H9 (cell line): ENCODE data around the gene MBIP. TPM values are rescaled to one million over a fixed set of nuclear protein-coding genes. Genes with fewer than 3 reads are reported as not detected.

Experiments used
- DNase-seq: peaks from one replicate; pipeline ENCODE4 v3.0.0-alpha.2; 2017
- H2AFZ ChIP-seq: one replicate; pipeline ENCODE4 v1.6.1; 2013; ENCODE audit warnings: mild to moderate bottlenecking, low read length, control low read depth, moderate library complexity
- H2AK5ac ChIP-seq: 2 replicates; pipeline ENCODE4 v1.6.1; 2013; ENCODE audit warnings: low read length, control low read depth, mixed read lengths; ENCODE audit not compliant: insufficient read length
- H2BK120ac ChIP-seq: one replicate; pipeline ENCODE4 v1.6.1; 2013; ENCODE audit warnings: low read depth, mild to moderate bottlenecking, low read length, control low read depth, inconsistent platforms; ENCODE audit not compliant: poor library complexity, severe bottlenecking
- H2BK12ac ChIP-seq: 2 replicates; pipeline ENCODE4 v1.6.1; 2013; ENCODE audit warnings: low read length, control low read depth, mixed read lengths, low read depth; ENCODE audit not compliant: insufficient read length
- H2BK15ac ChIP-seq: 2 replicates; pipeline ENCODE4 v1.6.1; 2013; ENCODE audit warnings: low read depth, low read length, control low read depth
- H2BK20ac ChIP-seq: one replicate; pipeline ENCODE4 v1.6.1; 2013; ENCODE audit warnings: low read depth, mild to moderate bottlenecking, low read length, control low read depth, inconsistent platforms; ENCODE audit not compliant: poor library complexity, severe bottlenecking
- H2BK5ac ChIP-seq: 2 replicates; pipeline ENCODE4 v1.6.1; 2013; ENCODE audit warnings: low read length, control low read depth, mixed read lengths; ENCODE audit not compliant: insufficient read length
- H3K14ac ChIP-seq: 2 replicates; pipeline ENCODE4 v1.6.1; 2013; ENCODE audit warnings: low read length, control low read depth; ENCODE audit not compliant: insufficient read depth
- H3K18ac ChIP-seq: 2 replicates; pipeline ENCODE4 v1.6.1; 2013; ENCODE audit warnings: low read depth, mild to moderate bottlenecking, mixed read lengths, low read length, control low read depth; ENCODE audit not compliant: insufficient read length
- H3K23ac ChIP-seq: 2 replicates; pipeline ENCODE4 v1.6.1; 2013; ENCODE audit warnings: low read length, control low read depth, mixed read lengths, low read depth; ENCODE audit not compliant: insufficient read length
- H3K23me2 ChIP-seq: 2 replicates; pipeline ENCODE4 v1.6.1; 2013; ENCODE audit warnings: low read depth, mild to moderate bottlenecking, mixed read lengths, low read length, control low read depth; ENCODE audit not compliant: insufficient read length, poor library complexity, severe bottlenecking
- H3K27ac ChIP-seq: 2 replicates; pipeline ENCODE4 v1.5.1; 2013; ENCODE audit warnings: low read length, control low read depth, mixed read lengths, low read depth; ENCODE audit not compliant: insufficient read length
- H3K27me3 ChIP-seq: 2 replicates; pipeline ENCODE4 v1.6.1; 2013; ENCODE audit warnings: low read length, control low read depth, inconsistent platforms; ENCODE audit not compliant: insufficient read depth
- H3K4ac ChIP-seq: 2 replicates; pipeline ENCODE4 v1.6.1; 2013; ENCODE audit warnings: low read depth, mild to moderate bottlenecking, control low read depth, inconsistent platforms, low read length, moderate library complexity
- H3K4me1 ChIP-seq: 2 replicates; pipeline ENCODE4 v1.6.1; 2013; ENCODE audit warnings: low read length, control low read depth, inconsistent platforms; ENCODE audit not compliant: insufficient read depth
- H3K4me2 ChIP-seq: 2 replicates; pipeline ENCODE4 v1.6.1; 2013; ENCODE audit warnings: low read length, control low read depth, mixed read lengths; ENCODE audit not compliant: insufficient read length, insufficient read depth
- H3K56ac ChIP-seq: 2 replicates; pipeline ENCODE4 v1.6.1; 2013; ENCODE audit warnings: low read depth, mild to moderate bottlenecking, mixed read lengths, low read length, control low read depth; ENCODE audit not compliant: insufficient read length
- H3K79me1 ChIP-seq: 2 replicates; pipeline ENCODE4 v1.6.1; 2013; ENCODE audit warnings: low read depth, mild to moderate bottlenecking, moderate library complexity, low read length, control low read depth, inconsistent platforms; ENCODE audit not compliant: insufficient read depth, poor library complexity, severe bottlenecking
- H3K79me2 ChIP-seq: 2 replicates; pipeline ENCODE4 v1.6.1; 2013; ENCODE audit warnings: low read length, control low read depth, inconsistent platforms; ENCODE audit not compliant: insufficient read depth
- H3K9ac ChIP-seq: 2 replicates; pipeline ENCODE4 v1.6.1; 2013; ENCODE audit warnings: low read length, control low read depth, mixed read lengths; ENCODE audit not compliant: insufficient read length; ENCODE audit errors: extremely low read depth
- H3K9me3 ChIP-seq: one replicate; pipeline ENCODE4 v1.6.1; 2013; ENCODE audit warnings: low read depth, low read length, inconsistent platforms; ENCODE audit not compliant: control insufficient read depth
- H3T11ph ChIP-seq: one replicate; pipeline ENCODE4 v1.6.1; 2013; ENCODE audit warnings: mild to moderate bottlenecking, low read length, control low read depth, inconsistent platforms
- H4K20me1 ChIP-seq: one replicate; pipeline ENCODE4 v1.6.1; 2013; ENCODE audit not compliant: control insufficient read depth, insufficient read length, insufficient read depth
- H4K5ac ChIP-seq: 2 replicates; pipeline ENCODE4 v1.6.1; 2013; ENCODE audit warnings: low read depth, mild to moderate bottlenecking, mixed read lengths, low read length, control low read depth; ENCODE audit not compliant: insufficient read length
- H4K8ac ChIP-seq: replicated peaks from 2 replicates; pipeline ENCODE4 v1.6.1; 2013; ENCODE audit warnings: low read length, control low read depth, mixed read lengths, low read depth; ENCODE audit not compliant: insufficient read length
- H4K91ac ChIP-seq: 2 replicates; pipeline ENCODE4 v1.6.1; 2013; ENCODE audit warnings: low read depth, mild to moderate bottlenecking, moderate library complexity, mixed read lengths, low read length, control low read depth; ENCODE audit not compliant: insufficient read length
- H3K27ac Mint-ChIP-seq, 3 experiments: 2 replicates in 2 of 3; 3 replicates in 1 of 3; pipeline ENCODE4 v1.8.0; 2020 to 2021; ENCODE audit warnings: mixed read lengths in 3 of 3, mild to moderate bottlenecking in 1 of 3, moderate library complexity in 1 of 3
- H3K27me3 Mint-ChIP-seq: 2 replicates; pipeline ENCODE4 v1.8.0; 2021; ENCODE audit warnings: low read depth, mild to moderate bottlenecking, moderate library complexity, mixed read lengths
- H3K36me3 Mint-ChIP-seq, 3 experiments: 2 replicates in 2 of 3; 3 replicates in 1 of 3; pipeline ENCODE4 v1.8.0; 2020 to 2021; ENCODE audit warnings: low read depth in 3 of 3, mixed read lengths in 3 of 3; ENCODE audit not compliant: insufficient read depth in 1 of 3
- H3K4me1 Mint-ChIP-seq, 2 experiments: 2 replicates each; pipeline ENCODE4 v1.8.0; 2020; ENCODE audit warnings: mixed read lengths in 2 of 2
- H3K4me3 Mint-ChIP-seq, 2 experiments: 2 replicates in 1 of 2; 3 replicates in 1 of 2; pipeline ENCODE4 v1.8.0; 2020 to 2021; ENCODE audit warnings: mild to moderate bottlenecking in 2 of 2, mixed read lengths in 2 of 2, moderate library complexity in 1 of 2
- H3K9me3 Mint-ChIP-seq, 2 experiments: 2 replicates in 1 of 2; 3 replicates in 1 of 2; pipeline ENCODE4 v1.8.0; 2020; ENCODE audit warnings: mild to moderate bottlenecking in 2 of 2, mixed read lengths in 2 of 2, moderate library complexity in 1 of 2
- WGBS: extraction: QIAGEN DNeasy Blood & Tissue Kit; methylation state at CpG from one replicate; pipeline ENCODE4 v1.1.7; 2013; ENCODE audit warnings: missing lambda C conversion rate, low lambda C conversion rate, mixed read lengths; ENCODE audit not compliant: insufficient read length; ENCODE audit errors: extremely low coverage; 5-methylcytosine and 5-hydroxymethylcytosine counted together
- total RNA-seq: library from RNA; stranded (reverse); gene quantifications from 2 replicates; pipeline ENCODE4 v1.2.1, GENCODE V29; 2021
- TF ChIP-seq, protein P1 (sequence below): fragments of 200-600 bp; sonication (generic); conservative IDR thresholded peaks from 3 replicates; pipeline ENCODE4 v1.8.0; 2021; ENCODE audit warnings: antibody characterized with exemption, mild to moderate bottlenecking

The MBIP gene
- total RNA-seq, 1 experiment from 2014 or later, result 29.6 TPM

DNA sequence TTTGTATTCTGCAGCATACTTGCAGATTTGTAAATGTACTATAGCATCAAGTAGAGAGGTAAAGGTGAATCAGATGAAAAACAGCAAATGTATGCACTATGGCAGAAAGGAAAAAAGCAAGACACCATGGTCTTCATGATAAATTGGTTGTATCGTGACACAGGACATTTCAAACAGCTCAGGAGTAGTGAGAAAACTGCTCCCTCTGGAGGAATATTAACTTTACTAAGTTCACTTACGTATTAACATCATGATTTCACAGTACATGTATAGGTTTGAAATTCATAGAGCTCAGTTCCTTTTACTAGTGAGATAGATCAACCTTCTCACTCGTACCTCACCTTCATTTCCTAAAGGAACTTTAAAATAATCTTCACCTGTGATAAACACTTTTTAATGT, 6.5 kb downstream of the MBIP start:
- H2BK15ac ChIP-seq, result no peak overlapping the region
- H4K20me1 ChIP-seq, result no peaks in the 10 kb centered on the region
- no peaks in the 10 kb centered on the region for H3K27me3 Mint-ChIP-seq
- no peaks in the 10 kb centered on the region for H3K23me2 ChIP-seq
- H3K23ac ChIP-seq, result no peak overlapping the region
- H2BK20ac ChIP-seq, result no peak overlapping the region
- H3K27ac Mint-ChIP-seq, result peak overlapping the region in 1 of 3 experiments; percentile 53; a peak in 1 of 7 replicates
- H2AFZ ChIP-seq, result no peak overlapping the region
- no peak overlapping the region for H3K56ac ChIP-seq
- H4K91ac ChIP-seq, result no peak overlapping the region
- no peaks in the 10 kb centered on the region for H3K27me3 ChIP-seq
- no peak overlapping the region for H4K8ac ChIP-seq
- no peak overlapping the region for H2BK12ac ChIP-seq
- no peak overlapping the region for H3K9ac ChIP-seq
- H3K79me1 ChIP-seq, result no peaks in the 10 kb centered on the region
- H3K36me3 Mint-ChIP-seq, result peaks cover 19 to 41% (median 30%) of the 10 kb centered on the region in 3 experiments; a peak in 6 of 7 replicates
- H2BK5ac ChIP-seq, result no peak overlapping the region
- H3K4ac ChIP-seq, result no peak overlapping the region
- no CpG with 5 or more reads among the region's 3 CpGs for WGBS
- peaks cover 6% of the 10 kb centered on the region; the same call in 1 of the 2 replicates for H3K79me2 ChIP-seq
- TF ChIP-seq, protein P1, sequence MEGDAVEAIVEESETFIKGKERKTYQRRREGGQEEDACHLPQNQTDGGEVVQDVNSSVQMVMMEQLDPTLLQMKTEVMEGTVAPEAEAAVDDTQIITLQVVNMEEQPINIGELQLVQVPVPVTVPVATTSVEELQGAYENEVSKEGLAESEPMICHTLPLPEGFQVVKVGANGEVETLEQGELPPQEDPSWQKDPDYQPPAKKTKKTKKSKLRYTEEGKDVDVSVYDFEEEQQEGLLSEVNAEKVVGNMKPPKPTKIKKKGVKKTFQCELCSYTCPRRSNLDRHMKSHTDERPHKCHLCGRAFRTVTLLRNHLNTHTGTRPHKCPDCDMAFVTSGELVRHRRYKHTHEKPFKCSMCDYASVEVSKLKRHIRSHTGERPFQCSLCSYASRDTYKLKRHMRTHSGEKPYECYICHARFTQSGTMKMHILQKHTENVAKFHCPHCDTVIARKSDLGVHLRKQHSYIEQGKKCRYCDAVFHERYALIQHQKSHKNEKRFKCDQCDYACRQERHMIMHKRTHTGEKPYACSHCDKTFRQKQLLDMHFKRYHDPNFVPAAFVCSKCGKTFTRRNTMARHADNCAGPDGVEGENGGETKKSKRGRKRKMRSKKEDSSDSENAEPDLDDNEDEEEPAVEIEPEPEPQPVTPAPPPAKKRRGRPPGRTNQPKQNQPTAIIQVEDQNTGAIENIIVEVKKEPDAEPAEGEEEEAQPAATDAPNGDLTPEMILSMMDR, result no peak; the same call in 2 of the 3 replicates
- H3K9me3 Mint-ChIP-seq, result no peaks in the 10 kb centered on the region
- no peak overlapping the region for H4K5ac ChIP-seq
- no peak overlapping the region for H3K27ac ChIP-seq
- no peak overlapping the region for H3K4me3 Mint-ChIP-seq
- H3K18ac ChIP-seq, result no peak overlapping the region
- no peak overlapping the region for H3T11ph ChIP-seq
- no peak overlapping the region for H3K14ac ChIP-seq
- H2BK120ac ChIP-seq, result no peak overlapping the region
- no peaks in the 10 kb centered on the region for H3K9me3 ChIP-seq
- no peak overlapping the region for H3K4me2 ChIP-seq
- H3K4me1 Mint-ChIP-seq, result peaks cover 25 to 33% of the 10 kb centered on the region in 2 experiments
- no peaks in the 10 kb centered on the region for H3K4me1 ChIP-seq
- H2AK5ac ChIP-seq, result no peak overlapping the region
- DNase-seq, result no peak
